HL-60 (cell line): ENCODE data around the gene HDGFL2.

Experiments
- GABPA ChIP-seq: IDR thresholded peaks from 2 replicates; pipeline ENCODE4 v1.6.1; 2012; ENCODE audit warnings: low read depth
- POLR2AphosphoS5 ChIP-seq: IDR thresholded peaks from 2 replicates; pipeline ENCODE4 v1.6.1; 2012; ENCODE audit warnings: low read depth
- TF ChIP-seq, protein P1 (sequence below): IDR thresholded peaks from one replicate; pipeline ENCODE4 v1.5.1; 2011; ENCODE audit warnings: low read length, control low read depth, inconsistent platforms; ENCODE audit not compliant: insufficient read depth
- TF ChIP-seq, protein P2 (sequence below): IDR thresholded peaks from 2 replicates; pipeline ENCODE4 v1.6.1; 2012; ENCODE audit warnings: low read depth; ENCODE audit not compliant: insufficient replicate concordance

DNA sequence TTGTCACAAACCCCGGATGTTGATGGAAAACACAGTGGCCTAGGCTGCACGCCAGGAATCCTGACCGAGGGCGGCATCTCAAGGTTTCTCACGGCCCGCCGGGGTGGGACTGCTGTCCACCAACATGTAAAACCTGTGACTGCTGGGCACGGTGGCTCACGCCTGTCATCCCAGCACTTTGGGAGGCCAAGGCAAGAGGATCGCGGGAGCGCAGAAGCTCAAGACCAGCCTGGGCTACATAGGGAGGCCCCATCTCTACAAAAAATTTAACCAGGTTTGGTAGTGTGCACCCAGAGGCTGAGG, 35.0 kb downstream of the HDGFL2 start:
- TF ChIP-seq, protein P1, sequence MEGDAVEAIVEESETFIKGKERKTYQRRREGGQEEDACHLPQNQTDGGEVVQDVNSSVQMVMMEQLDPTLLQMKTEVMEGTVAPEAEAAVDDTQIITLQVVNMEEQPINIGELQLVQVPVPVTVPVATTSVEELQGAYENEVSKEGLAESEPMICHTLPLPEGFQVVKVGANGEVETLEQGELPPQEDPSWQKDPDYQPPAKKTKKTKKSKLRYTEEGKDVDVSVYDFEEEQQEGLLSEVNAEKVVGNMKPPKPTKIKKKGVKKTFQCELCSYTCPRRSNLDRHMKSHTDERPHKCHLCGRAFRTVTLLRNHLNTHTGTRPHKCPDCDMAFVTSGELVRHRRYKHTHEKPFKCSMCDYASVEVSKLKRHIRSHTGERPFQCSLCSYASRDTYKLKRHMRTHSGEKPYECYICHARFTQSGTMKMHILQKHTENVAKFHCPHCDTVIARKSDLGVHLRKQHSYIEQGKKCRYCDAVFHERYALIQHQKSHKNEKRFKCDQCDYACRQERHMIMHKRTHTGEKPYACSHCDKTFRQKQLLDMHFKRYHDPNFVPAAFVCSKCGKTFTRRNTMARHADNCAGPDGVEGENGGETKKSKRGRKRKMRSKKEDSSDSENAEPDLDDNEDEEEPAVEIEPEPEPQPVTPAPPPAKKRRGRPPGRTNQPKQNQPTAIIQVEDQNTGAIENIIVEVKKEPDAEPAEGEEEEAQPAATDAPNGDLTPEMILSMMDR = no peak
- TF ChIP-seq POLR2AphosphoS5 (no peak), GABPA (no peak)
- TF ChIP-seq, protein P2, sequence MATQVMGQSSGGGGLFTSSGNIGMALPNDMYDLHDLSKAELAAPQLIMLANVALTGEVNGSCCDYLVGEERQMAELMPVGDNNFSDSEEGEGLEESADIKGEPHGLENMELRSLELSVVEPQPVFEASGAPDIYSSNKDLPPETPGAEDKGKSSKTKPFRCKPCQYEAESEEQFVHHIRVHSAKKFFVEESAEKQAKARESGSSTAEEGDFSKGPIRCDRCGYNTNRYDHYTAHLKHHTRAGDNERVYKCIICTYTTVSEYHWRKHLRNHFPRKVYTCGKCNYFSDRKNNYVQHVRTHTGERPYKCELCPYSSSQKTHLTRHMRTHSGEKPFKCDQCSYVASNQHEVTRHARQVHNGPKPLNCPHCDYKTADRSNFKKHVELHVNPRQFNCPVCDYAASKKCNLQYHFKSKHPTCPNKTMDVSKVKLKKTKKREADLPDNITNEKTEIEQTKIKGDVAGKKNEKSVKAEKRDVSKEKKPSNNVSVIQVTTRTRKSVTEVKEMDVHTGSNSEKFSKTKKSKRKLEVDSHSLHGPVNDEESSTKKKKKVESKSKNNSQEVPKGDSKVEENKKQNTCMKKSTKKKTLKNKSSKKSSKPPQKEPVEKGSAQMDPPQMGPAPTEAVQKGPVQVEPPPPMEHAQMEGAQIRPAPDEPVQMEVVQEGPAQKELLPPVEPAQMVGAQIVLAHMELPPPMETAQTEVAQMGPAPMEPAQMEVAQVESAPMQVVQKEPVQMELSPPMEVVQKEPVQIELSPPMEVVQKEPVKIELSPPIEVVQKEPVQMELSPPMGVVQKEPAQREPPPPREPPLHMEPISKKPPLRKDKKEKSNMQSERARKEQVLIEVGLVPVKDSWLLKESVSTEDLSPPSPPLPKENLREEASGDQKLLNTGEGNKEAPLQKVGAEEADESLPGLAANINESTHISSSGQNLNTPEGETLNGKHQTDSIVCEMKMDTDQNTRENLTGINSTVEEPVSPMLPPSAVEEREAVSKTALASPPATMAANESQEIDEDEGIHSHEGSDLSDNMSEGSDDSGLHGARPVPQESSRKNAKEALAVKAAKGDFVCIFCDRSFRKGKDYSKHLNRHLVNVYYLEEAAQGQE = no peak
